ENCODE results near the gene ZFC3H1. TPM values are rescaled to one million over a fixed set of nuclear protein-coding genes. Genes with fewer than 3 reads are reported as not detected.
A peak's percentile ranks its signal among the peaks of the same experiment; 100 is the strongest.

Gene ZFC3H1
- total and polyA plus RNA-seq, 2 of the 13 experiments (the other 11 are each of a cell fraction or from before 2014, with no cell fraction given): 17.1 to 38.3 TPM

DNA sequence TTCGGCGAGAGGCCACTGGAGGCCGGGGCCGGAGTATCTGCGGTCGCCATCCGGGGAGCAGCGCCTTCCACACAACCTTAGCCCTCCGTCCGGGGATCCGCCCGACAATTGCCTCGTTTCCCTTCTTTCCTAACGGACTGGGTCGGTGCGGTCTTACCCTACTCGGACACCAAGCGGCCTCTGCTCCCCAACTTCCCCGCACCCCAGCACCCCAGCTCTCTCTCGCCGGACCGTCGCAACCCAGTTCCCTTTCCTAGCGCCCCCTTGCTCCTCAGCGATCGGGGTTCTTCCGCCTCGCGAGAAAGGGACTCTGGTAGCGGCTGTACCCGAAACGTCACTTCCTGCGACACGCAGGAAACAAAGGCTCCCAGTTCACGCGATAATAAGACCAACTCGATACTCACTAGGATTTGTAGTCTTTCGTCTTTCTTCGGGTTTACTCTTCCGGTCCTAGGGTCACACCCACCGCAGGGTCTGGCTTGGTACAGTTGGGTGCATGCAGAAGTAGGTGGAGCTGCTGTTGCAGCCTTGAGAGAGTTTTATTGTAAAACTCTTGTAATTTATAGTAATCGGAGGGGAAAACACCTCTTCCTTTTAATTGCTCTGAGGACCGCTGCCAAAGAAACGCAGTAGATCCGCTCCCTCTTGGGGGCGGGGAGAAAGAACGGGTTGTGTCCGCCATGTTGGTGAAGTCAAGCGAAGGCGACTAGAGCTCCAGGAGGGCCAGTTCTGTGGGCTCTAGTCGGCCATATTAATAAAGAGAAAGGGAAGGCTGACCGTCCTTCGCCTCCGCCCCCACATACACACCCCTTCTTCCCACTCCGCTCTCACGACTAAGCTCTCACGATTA, at the start of gene ZFC3H1, which contains the start of gene THAP2 (continued):
- TF ChIP-seq KDM4B (CRISPR knock-in tag; IDR thresholded peaks at IDR 0.05) (0 out of 2 replicates have a peak, but pooled peaks have one; percentile 26), DNMT3B (CRISPR knock-in tag; conservative IDR thresholded peaks at IDR 0.05) (peak; percentile 12; the same call in 1 of the 2 replicates), NCOA1 (CRISPR knock-in tag; IDR thresholded peaks at IDR 0.05) (0 out of 2 replicates have a peak, but pooled peaks have one; percentile 68), GATA4 (IDR thresholded peaks at IDR 0.05; ENCODE audit: borderline replicate concordance, low read depth) (no peak; the same call in 1 of the 2 replicates), ZNF709 (CRISPR knock-in tag; IDR thresholded peaks at IDR 0.05) (peak; percentile 49; the same call in 1 of the 2 replicates), IKZF5 (CRISPR knock-in tag; IDR thresholded peaks at IDR 0.05) (peak; percentile 81), MYC (CRISPR knock-in tag; IDR thresholded peaks at IDR 0.05; ENCODE audit: borderline replicate concordance) (peak; percentile 6; the same call in 1 of the 2 replicates), YEATS2 (CRISPR knock-in tag; IDR thresholded peaks at IDR 0.05; ENCODE audit: borderline replicate concordance) (peak; percentile 93), ZNF230 (CRISPR knock-in tag; IDR thresholded peaks at IDR 0.05) (no peak), KMT2A (CRISPR knock-in tag; IDR thresholded peaks at IDR 0.05) (peak; percentile 90), NFE2L1 (CRISPR knock-in tag; IDR thresholded peaks at IDR 0.05; ENCODE audit: borderline replicate concordance) (0 out of 2 replicates have a peak, but pooled peaks have one; percentile 40), ZNF556 (CRISPR knock-in tag; IDR thresholded peaks at IDR 0.05; ENCODE audit: borderline replicate concordance) (0 out of 2 replicates have a peak, but pooled peaks have one; percentile 14), SNAI1 (CRISPR knock-in tag; IDR thresholded peaks at IDR 0.05; ENCODE audit: borderline replicate concordance) (0 out of 2 replicates have a peak, but pooled peaks have one; percentile 88), MAFK (conservative IDR thresholded peaks at IDR 0.05 in 1 of 2, IDR thresholded peaks at IDR 0.05 in 1 of 2; ENCODE audit: low read length in 2 of 2) (no peak), SETDB1 (CRISPR knock-in tag; IDR thresholded peaks at IDR 0.05; ENCODE audit: borderline replicate concordance) (no peak), ATF6 (CRISPR knock-in tag; conservative IDR thresholded peaks at IDR 0.05) (0 out of 2 replicates have a peak, but pooled peaks have one; percentile 23)
- TF ChIP-seq, protein P1, sequence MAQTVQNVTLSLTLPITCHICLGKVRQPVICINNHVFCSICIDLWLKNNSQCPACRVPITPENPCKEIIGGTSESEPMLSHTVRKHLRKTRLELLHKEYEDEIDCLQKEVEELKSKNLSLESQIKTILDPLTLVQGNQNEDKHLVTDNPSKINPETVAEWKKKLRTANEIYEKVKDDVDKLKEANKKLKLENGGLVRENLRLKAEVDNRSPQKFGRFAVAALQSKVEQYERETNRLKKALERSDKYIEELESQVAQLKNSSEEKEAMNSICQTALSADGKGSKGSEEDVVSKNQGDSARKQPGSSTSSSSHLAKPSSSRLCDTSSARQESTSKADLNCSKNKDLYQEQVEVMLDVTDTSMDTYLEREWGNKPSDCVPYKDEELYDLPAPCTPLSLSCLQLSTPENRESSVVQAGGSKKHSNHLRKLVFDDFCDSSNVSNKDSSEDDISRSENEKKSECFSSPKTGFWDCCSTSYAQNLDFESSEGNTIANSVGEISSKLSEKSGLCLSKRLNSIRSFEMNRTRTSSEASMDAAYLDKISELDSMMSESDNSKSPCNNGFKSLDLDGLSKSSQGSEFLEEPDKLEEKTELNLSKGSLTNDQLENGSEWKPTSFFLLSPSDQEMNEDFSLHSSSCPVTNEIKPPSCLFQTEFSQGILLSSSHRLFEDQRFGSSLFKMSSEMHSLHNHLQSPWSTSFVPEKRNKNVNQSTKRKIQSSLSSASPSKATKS (CRISPR knock-in tag; IDR thresholded peaks at IDR 0.05): no peak
- TF ChIP-seq, protein P2, sequence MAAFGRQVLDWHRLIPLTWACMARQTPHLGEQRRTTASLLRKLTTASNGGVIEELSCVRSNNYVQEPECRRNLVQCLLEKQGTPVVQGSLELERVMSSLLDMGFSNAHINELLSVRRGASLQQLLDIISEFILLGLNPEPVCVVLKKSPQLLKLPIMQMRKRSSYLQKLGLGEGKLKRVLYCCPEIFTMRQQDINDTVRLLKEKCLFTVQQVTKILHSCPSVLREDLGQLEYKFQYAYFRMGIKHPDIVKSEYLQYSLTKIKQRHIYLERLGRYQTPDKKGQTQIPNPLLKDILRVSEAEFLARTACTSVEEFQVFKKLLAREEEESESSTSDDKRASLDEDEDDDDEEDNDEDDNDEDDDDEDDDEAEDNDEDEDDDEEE (CRISPR knock-in tag; IDR thresholded peaks at IDR 0.05): peak; percentile 72; the same call in 1 of the 2 replicates
- TF ChIP-seq, protein P3, sequence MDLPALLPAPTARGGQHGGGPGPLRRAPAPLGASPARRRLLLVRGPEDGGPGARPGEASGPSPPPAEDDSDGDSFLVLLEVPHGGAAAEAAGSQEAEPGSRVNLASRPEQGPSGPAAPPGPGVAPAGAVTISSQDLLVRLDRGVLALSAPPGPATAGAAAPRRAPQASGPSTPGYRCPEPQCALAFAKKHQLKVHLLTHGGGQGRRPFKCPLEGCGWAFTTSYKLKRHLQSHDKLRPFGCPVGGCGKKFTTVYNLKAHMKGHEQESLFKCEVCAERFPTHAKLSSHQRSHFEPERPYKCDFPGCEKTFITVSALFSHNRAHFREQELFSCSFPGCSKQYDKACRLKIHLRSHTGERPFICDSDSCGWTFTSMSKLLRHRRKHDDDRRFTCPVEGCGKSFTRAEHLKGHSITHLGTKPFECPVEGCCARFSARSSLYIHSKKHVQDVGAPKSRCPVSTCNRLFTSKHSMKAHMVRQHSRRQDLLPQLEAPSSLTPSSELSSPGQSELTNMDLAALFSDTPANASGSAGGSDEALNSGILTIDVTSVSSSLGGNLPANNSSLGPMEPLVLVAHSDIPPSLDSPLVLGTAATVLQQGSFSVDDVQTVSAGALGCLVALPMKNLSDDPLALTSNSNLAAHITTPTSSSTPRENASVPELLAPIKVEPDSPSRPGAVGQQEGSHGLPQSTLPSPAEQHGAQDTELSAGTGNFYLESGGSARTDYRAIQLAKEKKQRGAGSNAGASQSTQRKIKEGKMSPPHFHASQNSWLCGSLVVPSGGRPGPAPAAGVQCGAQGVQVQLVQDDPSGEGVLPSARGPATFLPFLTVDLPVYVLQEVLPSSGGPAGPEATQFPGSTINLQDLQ (CRISPR knock-in tag; IDR thresholded peaks at IDR 0.05): no peak

All from HepG2 (cell line).